Measurements from ENCODE around the gene TTLL5.

DNA sequence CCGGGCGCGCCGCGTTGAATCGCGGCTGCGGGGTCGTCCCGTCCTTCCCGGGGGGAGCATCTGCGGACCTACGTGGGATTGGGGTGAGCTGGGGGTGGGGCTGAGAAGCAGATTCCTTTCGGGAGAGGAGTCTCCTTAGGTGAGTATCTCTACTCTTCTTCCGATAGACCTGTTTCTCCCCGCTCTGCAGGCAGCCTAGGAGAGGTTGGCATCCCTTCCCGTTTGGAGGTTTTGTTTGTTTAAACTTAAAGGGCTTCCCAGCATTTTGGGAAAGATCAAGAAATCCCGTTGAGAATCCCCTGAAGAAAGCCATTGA lies 411 bp downstream of the TTLL5 start:
- TF ChIP-seq, protein P1, sequence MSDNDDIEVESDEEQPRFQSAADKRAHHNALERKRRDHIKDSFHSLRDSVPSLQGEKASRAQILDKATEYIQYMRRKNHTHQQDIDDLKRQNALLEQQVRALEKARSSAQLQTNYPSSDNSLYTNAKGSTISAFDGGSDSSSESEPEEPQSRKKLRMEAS (IDR thresholded peaks at IDR 0.05): no peak
- no peak for TF ChIP-seq YY1 (IDR thresholded peaks at IDR 0.05; ENCODE audit: low read depth)
- no peak for TF ChIP-seq CREB1 (IDR thresholded peaks at IDR 0.05; ENCODE audit: low read depth)
- no peak for TF ChIP-seq EP300 (IDR thresholded peaks at IDR 0.05; ENCODE audit: borderline replicate concordance)
- TF ChIP-seq RAD21 (IDR thresholded peaks at IDR 0.05; ENCODE audit: low read depth): no peak
- TF ChIP-seq TAF1 (IDR thresholded peaks at IDR 0.05; ENCODE audit: low read depth): no peak
- TF ChIP-seq REST (IDR thresholded peaks at IDR 0.05; ENCODE audit: low read depth): no peak
- TF ChIP-seq TEAD4 (IDR thresholded peaks at IDR 0.05): no peak
- no peak for TF ChIP-seq EGR1 (IDR thresholded peaks at IDR 0.05)
- no peak for TF ChIP-seq USF1 (IDR thresholded peaks at IDR 0.05)
